Sigmoid colon (tissue), 4 donors: Measurements from ENCODE around the gene PHF21A.

ENCODE experiments used
- EP300 ChIP-seq, 4 donors: sonication (generic); formaldehyde crosslinking; IDR thresholded peaks; one replicate each; pipeline ENCODE4 v1.6.1; 2017; ENCODE audit warnings: antibody characterized with exemption in 4 of 4
- POLR2A ChIP-seq, 2 donors: fragments of 450-650 bp; IDR thresholded peaks; one replicate each; pipeline ENCODE4 v1.6.1; 2016; ENCODE audit warnings: antibody characterized with exemption in 2 of 2, mild to moderate bottlenecking in 2 of 2, moderate library complexity in 2 of 2
- POLR2AphosphoS5 ChIP-seq, 4 donors: sonication (generic); formaldehyde crosslinking; IDR thresholded peaks; one replicate each; pipeline ENCODE4 v1.6.1; 2017; ENCODE audit warnings: antibody characterized with exemption in 4 of 4
- TF ChIP-seq, protein P1 (sequence below), 4 experiments: fragments of 450-650 bp in 3 of 4; fragments of 200-600 bp in 1 of 4; IDR thresholded peaks; one replicate each; pipeline ENCODE4 v1.5.1; 2016 to 2019; ENCODE audit warnings: antibody characterized with exemption in 4 of 4, mild to moderate bottlenecking in 3 of 4, moderate library complexity in 2 of 4

- TF ChIP-seq, protein P1, sequence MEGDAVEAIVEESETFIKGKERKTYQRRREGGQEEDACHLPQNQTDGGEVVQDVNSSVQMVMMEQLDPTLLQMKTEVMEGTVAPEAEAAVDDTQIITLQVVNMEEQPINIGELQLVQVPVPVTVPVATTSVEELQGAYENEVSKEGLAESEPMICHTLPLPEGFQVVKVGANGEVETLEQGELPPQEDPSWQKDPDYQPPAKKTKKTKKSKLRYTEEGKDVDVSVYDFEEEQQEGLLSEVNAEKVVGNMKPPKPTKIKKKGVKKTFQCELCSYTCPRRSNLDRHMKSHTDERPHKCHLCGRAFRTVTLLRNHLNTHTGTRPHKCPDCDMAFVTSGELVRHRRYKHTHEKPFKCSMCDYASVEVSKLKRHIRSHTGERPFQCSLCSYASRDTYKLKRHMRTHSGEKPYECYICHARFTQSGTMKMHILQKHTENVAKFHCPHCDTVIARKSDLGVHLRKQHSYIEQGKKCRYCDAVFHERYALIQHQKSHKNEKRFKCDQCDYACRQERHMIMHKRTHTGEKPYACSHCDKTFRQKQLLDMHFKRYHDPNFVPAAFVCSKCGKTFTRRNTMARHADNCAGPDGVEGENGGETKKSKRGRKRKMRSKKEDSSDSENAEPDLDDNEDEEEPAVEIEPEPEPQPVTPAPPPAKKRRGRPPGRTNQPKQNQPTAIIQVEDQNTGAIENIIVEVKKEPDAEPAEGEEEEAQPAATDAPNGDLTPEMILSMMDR (IDR thresholded peaks at IDR 0.05): no peak
- TF ChIP-seq POLR2A (IDR thresholded peaks at IDR 0.05) (no peak), POLR2AphosphoS5 (IDR thresholded peaks at IDR 0.05) (no peak), EP300 (IDR thresholded peaks at IDR 0.05) (no peak)
Measured at GRCh38 chr11:46170797-46171196, 49.5 kb upstream of the PHF21A start.
